Testis (tissue), 2 donors: ENCODE measurements around the gene ZSCAN5B.

Experiments
- POLR2A ChIP-seq: fragments of 450-650 bp; IDR thresholded peaks from one replicate; pipeline ENCODE4 v1.6.1; 2017; ENCODE audit warnings: antibody characterized with exemption, mild to moderate bottlenecking, moderate library complexity
- TF ChIP-seq, protein P1 (sequence below), 3 experiments: fragments of 450-650 bp in 2 of 3; fragments of 200-600 bp in 1 of 3; sonication (generic) in 1 of 3; IDR thresholded peaks; one replicate each; pipeline ENCODE4 v1.5.1; 2016 to 2019; ENCODE audit warnings: antibody characterized with exemption in 3 of 3, mild to moderate bottlenecking in 2 of 3, moderate library complexity in 1 of 3

DNA sequence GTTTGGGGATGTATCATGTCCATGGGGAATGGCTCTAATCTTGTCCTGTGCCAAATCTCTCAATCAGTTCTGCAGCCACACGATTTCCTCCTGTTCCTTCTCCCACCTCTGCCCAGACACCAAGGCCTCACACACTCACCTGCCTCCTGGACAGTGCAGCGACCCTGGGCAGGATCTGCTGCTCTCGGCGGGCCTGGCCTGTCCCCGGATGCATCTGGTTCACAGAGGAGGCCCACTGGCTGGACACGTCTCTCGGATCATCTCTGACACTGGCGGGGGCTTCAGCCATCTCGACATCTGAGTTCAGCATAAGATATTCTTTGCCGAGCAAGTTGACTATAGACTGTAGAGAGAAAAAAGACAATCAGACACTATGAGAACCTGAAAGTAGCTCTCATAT lies 5.9 kb downstream of the ZSCAN5B start:
- TF ChIP-seq, protein P1, sequence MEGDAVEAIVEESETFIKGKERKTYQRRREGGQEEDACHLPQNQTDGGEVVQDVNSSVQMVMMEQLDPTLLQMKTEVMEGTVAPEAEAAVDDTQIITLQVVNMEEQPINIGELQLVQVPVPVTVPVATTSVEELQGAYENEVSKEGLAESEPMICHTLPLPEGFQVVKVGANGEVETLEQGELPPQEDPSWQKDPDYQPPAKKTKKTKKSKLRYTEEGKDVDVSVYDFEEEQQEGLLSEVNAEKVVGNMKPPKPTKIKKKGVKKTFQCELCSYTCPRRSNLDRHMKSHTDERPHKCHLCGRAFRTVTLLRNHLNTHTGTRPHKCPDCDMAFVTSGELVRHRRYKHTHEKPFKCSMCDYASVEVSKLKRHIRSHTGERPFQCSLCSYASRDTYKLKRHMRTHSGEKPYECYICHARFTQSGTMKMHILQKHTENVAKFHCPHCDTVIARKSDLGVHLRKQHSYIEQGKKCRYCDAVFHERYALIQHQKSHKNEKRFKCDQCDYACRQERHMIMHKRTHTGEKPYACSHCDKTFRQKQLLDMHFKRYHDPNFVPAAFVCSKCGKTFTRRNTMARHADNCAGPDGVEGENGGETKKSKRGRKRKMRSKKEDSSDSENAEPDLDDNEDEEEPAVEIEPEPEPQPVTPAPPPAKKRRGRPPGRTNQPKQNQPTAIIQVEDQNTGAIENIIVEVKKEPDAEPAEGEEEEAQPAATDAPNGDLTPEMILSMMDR (IDR thresholded peaks at IDR 0.05), result no peak
- no peak for TF ChIP-seq POLR2A
